ENCODE results near the gene FRYL.

The FRYL gene

GRCh38 chr4:48481581-48481980, 298.5 kb downstream of the FRYL start:
- H3K27ac ChIP-seq, result no peak overlapping the region
- TF ChIP-seq, protein P1, sequence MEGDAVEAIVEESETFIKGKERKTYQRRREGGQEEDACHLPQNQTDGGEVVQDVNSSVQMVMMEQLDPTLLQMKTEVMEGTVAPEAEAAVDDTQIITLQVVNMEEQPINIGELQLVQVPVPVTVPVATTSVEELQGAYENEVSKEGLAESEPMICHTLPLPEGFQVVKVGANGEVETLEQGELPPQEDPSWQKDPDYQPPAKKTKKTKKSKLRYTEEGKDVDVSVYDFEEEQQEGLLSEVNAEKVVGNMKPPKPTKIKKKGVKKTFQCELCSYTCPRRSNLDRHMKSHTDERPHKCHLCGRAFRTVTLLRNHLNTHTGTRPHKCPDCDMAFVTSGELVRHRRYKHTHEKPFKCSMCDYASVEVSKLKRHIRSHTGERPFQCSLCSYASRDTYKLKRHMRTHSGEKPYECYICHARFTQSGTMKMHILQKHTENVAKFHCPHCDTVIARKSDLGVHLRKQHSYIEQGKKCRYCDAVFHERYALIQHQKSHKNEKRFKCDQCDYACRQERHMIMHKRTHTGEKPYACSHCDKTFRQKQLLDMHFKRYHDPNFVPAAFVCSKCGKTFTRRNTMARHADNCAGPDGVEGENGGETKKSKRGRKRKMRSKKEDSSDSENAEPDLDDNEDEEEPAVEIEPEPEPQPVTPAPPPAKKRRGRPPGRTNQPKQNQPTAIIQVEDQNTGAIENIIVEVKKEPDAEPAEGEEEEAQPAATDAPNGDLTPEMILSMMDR (conservative IDR thresholded peaks at IDR 0.05), result no peak

DNA sequence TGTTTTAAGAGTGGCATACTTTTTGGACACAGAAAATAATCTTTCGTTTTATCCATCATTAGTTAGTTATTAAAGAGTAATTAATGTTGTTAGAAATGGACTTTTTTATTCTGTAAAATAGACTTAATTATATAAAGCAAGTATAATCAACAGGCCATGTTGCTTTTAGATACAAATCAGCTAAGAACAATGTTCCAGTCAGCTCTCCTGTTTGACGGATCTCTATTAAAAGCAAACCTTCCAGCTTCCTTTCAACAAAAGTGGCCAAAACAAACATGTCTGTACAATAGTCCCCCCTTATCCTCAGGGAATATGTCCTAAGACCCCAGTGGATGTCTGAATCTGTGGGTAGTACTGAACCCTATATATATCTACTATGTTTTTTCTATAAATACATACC, 301.8 kb downstream of the FRYL start:
- H3K27ac ChIP-seq, result peak overlapping the region; percentile 67
- TF ChIP-seq, protein P1 (conservative IDR thresholded peaks at IDR 0.05), result no peak

- peak overlapping the region; percentile 2; the same call in 1 of the 2 replicates for H3K27ac ChIP-seq
- TF ChIP-seq, protein P1 (conservative IDR thresholded peaks at IDR 0.05), result no peak
Measured at GRCh38 chr4:48475770-48476169, 304.3 kb downstream of the FRYL start.

- TF ChIP-seq, protein P1 (conservative IDR thresholded peaks at IDR 0.05), result no peak
- H3K27ac ChIP-seq, result no peak overlapping the region
Measured at GRCh38 chr4:48472794-48473193, 307.3 kb downstream of the FRYL start.

DNA sequence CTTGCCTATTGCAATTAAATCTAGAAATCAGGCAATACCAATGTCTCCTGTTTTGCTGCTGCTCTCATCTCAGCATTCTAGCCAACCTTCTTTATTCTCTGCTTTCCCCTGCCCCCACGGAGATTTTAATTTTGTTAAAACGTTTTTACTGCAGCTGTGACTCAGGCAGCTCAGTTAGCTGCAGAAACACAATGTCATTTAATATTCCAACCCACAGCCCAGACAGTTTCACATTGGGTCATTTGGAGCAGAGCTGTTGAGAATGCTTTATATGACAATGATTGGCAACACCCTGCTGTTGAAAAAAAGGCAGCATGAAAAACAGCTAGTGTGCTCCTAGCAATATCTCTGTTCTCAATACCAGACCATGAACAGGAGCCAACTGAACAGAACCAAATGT, 309.5 kb downstream of the FRYL start:
- TF ChIP-seq, protein P1 (conservative IDR thresholded peaks at IDR 0.05), result no peak
- H3K27ac ChIP-seq, result no peak overlapping the region

- TF ChIP-seq, protein P1 (conservative IDR thresholded peaks at IDR 0.05), result no peak
- H3K27ac ChIP-seq, result no peak overlapping the region
Measured at GRCh38 chr4:48470137-48470536, 309.9 kb downstream of the FRYL start.

GRCh38 chr4:48467891-48468290, 312.2 kb downstream of the FRYL start:
- TF ChIP-seq, protein P1 (conservative IDR thresholded peaks at IDR 0.05), result no peak

DNA sequence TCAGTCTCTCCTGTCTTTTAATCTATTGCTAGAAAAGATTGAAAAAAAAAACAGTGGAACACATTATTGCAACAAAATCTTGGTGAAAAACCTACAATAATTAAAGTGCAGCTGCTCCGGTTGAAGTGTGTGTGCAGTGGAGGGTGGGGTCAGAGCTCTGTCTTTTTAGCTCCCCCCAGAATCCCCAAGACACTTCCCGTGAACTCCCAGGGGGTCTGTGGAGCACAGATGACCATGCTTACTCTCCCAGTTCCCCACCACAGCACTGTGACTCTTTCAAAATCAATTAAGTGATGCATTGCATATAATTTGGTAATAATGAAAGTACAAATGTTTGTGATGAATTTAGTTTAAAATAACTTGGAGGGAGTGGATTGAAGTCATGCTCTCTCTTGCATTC, 312.6 kb downstream of the FRYL start:
- no peak overlapping the region for H3K27ac ChIP-seq
- TF ChIP-seq, protein P1 (conservative IDR thresholded peaks at IDR 0.05), result no peak

More at GRCh38 chr4:48467891-48468290, 312.2 kb downstream of the FRYL start:
- no peak overlapping the region for H3K27ac ChIP-seq

All from VCaP (cell line).